Left kidney (tissue), 1 donor: Measurements from ENCODE around the gene SHOX. TPM values are rescaled to one million over a fixed set of nuclear protein-coding genes. Genes with fewer than 3 reads are reported as not detected.

Experiments
- polyA plus RNA-seq: library from polyadenylated mRNA; unstranded; fragments of 120-200 nt; gene quantifications from one replicate; pipeline ENCODE4 v1.2.1, GENCODE V29; 2013; ENCODE audit not compliant: insufficient read length

The SHOX gene
- polyA plus RNA-seq, 1 donor = 0.12 TPM

Other genes starting within 250 kb of the SHOX start
- 21.8 TPM for gene PPP2R3B, start 243.9 kb upstream of the SHOX start, polyA plus RNA-seq